Endothelial cell (in vitro differentiated cells): ENCODE results near the gene NEURL3. TPM values are rescaled to one million over a fixed set of nuclear protein-coding genes. Genes with fewer than 3 reads are reported as not detected.

Source experiments
- DNase-seq: peaks from one replicate; pipeline ENCODE4 v3.0.0; 2021; ENCODE audit warnings: low spot score
- H3K27ac Mint-ChIP-seq: one replicate; pipeline ENCODE4 v1.8.0; 2021; ENCODE audit warnings: mixed read lengths, inconsistent platforms; ENCODE audit not compliant: unreplicated experiment
- H3K27me3 Mint-ChIP-seq: one replicate; pipeline ENCODE4 v1.8.0; 2021; ENCODE audit warnings: mild to moderate bottlenecking, moderate library complexity, mixed read lengths, inconsistent platforms; ENCODE audit not compliant: unreplicated experiment
- H3K36me3 Mint-ChIP-seq: one replicate; pipeline ENCODE4 v1.8.0; 2021; ENCODE audit warnings: mild to moderate bottlenecking, low read depth, mixed read lengths, inconsistent platforms; ENCODE audit not compliant: unreplicated experiment
- H3K4me1 Mint-ChIP-seq: one replicate; pipeline ENCODE4 v1.8.0; 2021; ENCODE audit warnings: mild to moderate bottlenecking, mixed read lengths, inconsistent platforms; ENCODE audit not compliant: unreplicated experiment
- H3K4me3 Mint-ChIP-seq: one replicate; pipeline ENCODE4 v1.8.0; 2021; ENCODE audit warnings: mild to moderate bottlenecking, mixed read lengths, inconsistent platforms; ENCODE audit not compliant: unreplicated experiment
- H3K9me3 Mint-ChIP-seq: one replicate; pipeline ENCODE4 v1.8.0; 2021; ENCODE audit warnings: mixed read lengths, inconsistent platforms; ENCODE audit not compliant: unreplicated experiment
- total RNA-seq: library from RNA; stranded (reverse); fragmentation: NEBNext Ultra II Directional; extraction: Animal tissue kit (Norgen Biotek cat#: 25700); gene quantifications from one replicate; pipeline ENCODE4 v1.2.1, GENCODE V29; 2021; ENCODE audit not compliant: unreplicated experiment
- TF ChIP-seq, protein P1 (sequence below): fragments of 200-600 bp; sonication (generic); IDR thresholded peaks from one replicate; pipeline ENCODE4 v1.5.0; 2021; ENCODE audit warnings: antibody characterized with exemption; ENCODE audit not compliant: unreplicated experiment

Gene NEURL3
- total RNA-seq, 1 donor from 2014 or later = not detected

DNA sequence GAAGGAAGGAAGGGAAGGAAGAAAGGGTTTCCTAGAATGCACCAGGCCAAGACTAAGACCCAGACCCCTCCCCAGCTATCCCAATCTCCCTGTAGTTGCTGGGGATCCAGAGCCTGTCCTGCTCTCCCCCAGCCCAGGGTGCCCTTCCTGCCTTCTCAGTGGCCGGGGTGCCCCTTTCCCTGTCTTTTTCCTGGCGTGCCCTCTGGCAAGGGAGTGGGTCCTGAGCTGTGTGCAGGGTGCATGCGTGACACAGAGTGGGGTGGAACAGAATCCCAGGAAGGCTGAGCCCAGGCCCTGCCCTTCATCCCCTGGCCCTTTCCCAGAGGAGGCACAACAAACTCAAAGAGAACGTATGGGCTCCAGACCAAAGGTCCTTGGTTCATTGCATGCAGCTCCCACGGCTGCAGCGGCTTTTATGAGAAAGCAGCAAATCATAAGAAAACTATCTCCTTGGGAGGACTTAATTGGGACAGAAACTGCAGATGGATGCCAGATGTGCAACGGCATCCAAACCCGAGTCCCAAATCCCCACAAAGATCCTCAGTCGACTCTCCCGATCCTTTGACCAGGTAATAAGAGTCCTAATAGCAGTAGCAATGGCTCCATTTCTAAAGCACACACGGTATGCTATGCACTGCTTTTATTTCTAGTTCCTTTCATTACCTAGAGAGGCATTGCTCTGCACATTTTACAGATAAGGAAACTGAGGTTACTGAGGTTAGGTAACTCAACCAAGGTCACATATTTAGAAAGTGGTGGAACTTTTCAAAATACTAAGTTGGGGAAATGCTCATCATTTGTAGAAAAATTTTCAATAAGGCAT is 18.7 kb upstream of the NEURL3 start:
- TF ChIP-seq, protein P1, sequence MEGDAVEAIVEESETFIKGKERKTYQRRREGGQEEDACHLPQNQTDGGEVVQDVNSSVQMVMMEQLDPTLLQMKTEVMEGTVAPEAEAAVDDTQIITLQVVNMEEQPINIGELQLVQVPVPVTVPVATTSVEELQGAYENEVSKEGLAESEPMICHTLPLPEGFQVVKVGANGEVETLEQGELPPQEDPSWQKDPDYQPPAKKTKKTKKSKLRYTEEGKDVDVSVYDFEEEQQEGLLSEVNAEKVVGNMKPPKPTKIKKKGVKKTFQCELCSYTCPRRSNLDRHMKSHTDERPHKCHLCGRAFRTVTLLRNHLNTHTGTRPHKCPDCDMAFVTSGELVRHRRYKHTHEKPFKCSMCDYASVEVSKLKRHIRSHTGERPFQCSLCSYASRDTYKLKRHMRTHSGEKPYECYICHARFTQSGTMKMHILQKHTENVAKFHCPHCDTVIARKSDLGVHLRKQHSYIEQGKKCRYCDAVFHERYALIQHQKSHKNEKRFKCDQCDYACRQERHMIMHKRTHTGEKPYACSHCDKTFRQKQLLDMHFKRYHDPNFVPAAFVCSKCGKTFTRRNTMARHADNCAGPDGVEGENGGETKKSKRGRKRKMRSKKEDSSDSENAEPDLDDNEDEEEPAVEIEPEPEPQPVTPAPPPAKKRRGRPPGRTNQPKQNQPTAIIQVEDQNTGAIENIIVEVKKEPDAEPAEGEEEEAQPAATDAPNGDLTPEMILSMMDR = no peak
- no peaks in the 10 kb centered on the region for H3K9me3 Mint-ChIP-seq
- H3K27ac Mint-ChIP-seq = no peak overlapping the region
- no peak for DNase-seq
- no peaks in the 10 kb centered on the region for H3K27me3 Mint-ChIP-seq
- H3K4me3 Mint-ChIP-seq = no peak overlapping the region
- peaks cover 4% of the 10 kb centered on the region for H3K36me3 Mint-ChIP-seq
- H3K4me1 Mint-ChIP-seq = peaks cover 7% of the 10 kb centered on the region

DNA sequence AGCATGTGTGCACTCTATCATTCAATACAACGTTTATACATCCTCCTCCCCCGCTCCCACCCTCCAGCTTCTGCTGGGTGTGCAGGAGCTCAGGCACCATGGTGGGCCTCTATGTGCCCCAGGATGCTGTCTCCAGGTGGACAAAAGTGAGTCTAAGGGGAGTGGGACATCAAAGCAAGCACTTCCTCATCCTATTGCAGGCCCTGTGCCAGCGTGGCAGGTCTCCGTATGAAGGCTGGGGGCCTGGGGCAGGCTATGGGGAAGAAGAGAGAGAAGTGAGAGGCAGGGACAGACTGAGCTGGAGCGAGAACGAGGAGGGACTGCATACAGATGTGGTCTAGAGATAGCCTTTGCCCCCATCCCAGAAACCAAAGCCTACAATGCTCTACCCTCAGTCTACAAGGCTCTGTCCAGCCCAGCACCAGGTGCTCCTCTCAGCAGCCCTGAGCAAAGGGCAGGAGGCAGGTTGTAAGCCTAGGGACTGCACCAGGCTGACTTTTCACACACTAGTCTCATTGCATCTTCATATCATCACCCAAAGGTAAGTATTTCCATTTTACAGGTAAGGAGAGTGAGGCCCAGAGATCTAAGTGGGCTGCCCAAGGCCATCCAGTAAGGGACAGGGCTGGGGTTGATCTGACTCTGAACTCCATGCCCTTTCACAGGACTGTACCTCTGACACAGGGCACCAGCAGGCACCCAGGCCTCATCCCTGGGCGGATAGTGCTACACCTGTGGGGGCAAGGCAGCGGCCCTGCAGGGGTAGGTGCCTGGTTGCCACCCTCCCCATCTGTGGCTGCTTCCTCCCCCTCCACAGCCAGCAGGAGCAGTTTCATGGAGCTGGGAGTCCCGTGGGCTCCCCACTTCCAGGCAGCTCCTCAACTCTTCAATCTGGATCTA is 17.4 kb upstream of the NEURL3 start:
- Mint-ChIP-seq H3K4me3 (no peak overlapping the region), H3K4me1 (peaks cover 3% of the 10 kb centered on the region), H3K9me3 (no peaks in the 10 kb centered on the region), H3K27me3 (no peaks in the 10 kb centered on the region), H3K27ac (no peak overlapping the region), H3K36me3 (peaks cover 4% of the 10 kb centered on the region)
- TF ChIP-seq, protein P1 = no peak
- no peak for DNase-seq

DNA sequence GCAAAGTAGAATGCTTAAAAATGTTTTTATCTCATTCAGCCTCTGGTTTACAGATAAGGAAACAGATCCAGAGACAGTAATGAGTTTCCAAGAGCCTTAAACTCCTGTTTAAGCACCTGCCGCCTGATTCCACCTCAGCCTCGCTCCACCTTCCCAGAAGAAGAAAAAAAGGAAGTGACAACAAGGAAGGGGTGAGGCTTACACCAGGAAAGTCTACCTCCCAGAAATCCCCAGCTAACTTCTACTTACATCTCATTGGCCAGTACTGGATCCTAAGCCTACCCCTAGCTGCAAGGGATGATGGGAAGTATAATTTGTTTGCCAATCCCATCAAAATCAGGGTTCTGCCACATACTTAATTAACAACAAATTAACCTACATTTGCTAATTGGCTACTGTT is 16.1 kb upstream of the NEURL3 start:
- no peak for DNase-seq
- no peak overlapping the region for H3K27ac Mint-ChIP-seq
- no peak overlapping the region for H3K4me3 Mint-ChIP-seq
- no peaks in the 10 kb centered on the region for H3K9me3 Mint-ChIP-seq
- no peaks in the 10 kb centered on the region for H3K4me1 Mint-ChIP-seq
- no peaks in the 10 kb centered on the region for H3K27me3 Mint-ChIP-seq
- TF ChIP-seq, protein P1 = no peak
- no peaks in the 10 kb centered on the region for H3K36me3 Mint-ChIP-seq

DNA sequence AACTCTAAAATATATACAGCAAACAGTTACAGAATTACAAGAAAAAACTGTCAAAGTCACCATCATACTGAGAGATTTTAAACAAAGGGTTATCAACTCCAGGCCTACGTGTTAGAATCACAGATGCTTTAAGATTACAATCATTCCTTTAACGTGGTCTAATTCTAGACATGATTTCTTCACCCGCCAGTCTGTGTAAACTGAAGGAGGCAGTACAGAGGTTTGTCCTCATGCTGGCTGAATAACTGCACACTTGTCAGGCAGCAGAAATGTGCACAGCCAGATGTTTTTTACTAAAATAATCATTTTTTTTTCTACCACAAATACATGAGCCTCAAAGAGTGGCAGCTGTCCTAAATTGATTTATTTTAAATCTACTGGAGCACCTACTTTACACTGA is 15.5 kb upstream of the NEURL3 start:
- no peaks in the 10 kb centered on the region for H3K27me3 Mint-ChIP-seq
- TF ChIP-seq, protein P1 = no peak
- no peak overlapping the region for H3K4me3 Mint-ChIP-seq

More for the DNA sequence above, 15.5 kb upstream of the NEURL3 start:
- DNase-seq = no peak
- Mint-ChIP-seq H3K9me3 (no peaks in the 10 kb centered on the region), H3K4me1 (no peaks in the 10 kb centered on the region), H3K36me3 (no peaks in the 10 kb centered on the region), H3K27ac (no peak overlapping the region)
